SH-SY5Y (cell line): ENCODE data around the gene CYP26C1.

Experiments
- GATA2 ChIP-seq: IDR thresholded peaks from 2 replicates; pipeline ENCODE4 v1.6.1; 2011; ENCODE audit warnings: mild to moderate bottlenecking, low read depth, low read length
- GATA3 ChIP-seq: IDR thresholded peaks from 2 replicates; pipeline ENCODE4 v1.6.1; 2011; ENCODE audit warnings: low read depth, mild to moderate bottlenecking, low read length, moderate library complexity

GRCh38 chr10:93068411-93069244 is 8.0 kb downstream of the CYP26C1 start:
- TF ChIP-seq GATA2 (no peak), GATA3 (no peak)
